Rectal smooth muscle tissue (tissue), 1 donor: ENCODE measurements around the gene SLC27A2.
"Not testable (repeated sequence)": the region's sequence is repeated elsewhere in the genome, so short reads cannot be mapped to it uniquely, and the experiment has no call there.

Source experiments
- H3K27ac ChIP-seq: one replicate; pipeline ENCODE4 v1.7.0; 2013; ENCODE audit warnings: low read depth, low read length, inconsistent platforms
- H3K27me3 ChIP-seq: one replicate; pipeline ENCODE4 v1.7.0; 2013; ENCODE audit warnings: low read length; ENCODE audit not compliant: control insufficient read depth, insufficient read depth
- H3K36me3 ChIP-seq: one replicate; pipeline ENCODE4 v1.7.0; 2013; ENCODE audit warnings: low read length; ENCODE audit not compliant: control insufficient read depth, insufficient read depth
- H3K4me1 ChIP-seq: one replicate; pipeline ENCODE4 v1.7.0; 2013; ENCODE audit warnings: low read length; ENCODE audit not compliant: control insufficient read depth, insufficient read depth
- H3K4me3 ChIP-seq: one replicate; pipeline ENCODE4 v1.7.0; 2013; ENCODE audit warnings: low read length
- H3K9ac ChIP-seq: one replicate; pipeline ENCODE4 v1.7.0; 2013; ENCODE audit warnings: low read length

The SLC27A2 gene

GRCh38 chr15:50167110-50167509 lies 14.9 kb upstream of the SLC27A2 start:
- no peak overlapping the region for H3K27ac ChIP-seq
- no peak overlapping the region for H3K9ac ChIP-seq
- no peak overlapping the region for H3K4me3 ChIP-seq
- no peaks in the 10 kb centered on the region for H3K36me3 ChIP-seq
- no peaks in the 10 kb centered on the region for H3K27me3 ChIP-seq
- H3K4me1 ChIP-seq, result no peaks in the 10 kb centered on the region

GRCh38 chr15:50168379-50168778 lies 13.6 kb upstream of the SLC27A2 start:
- H3K36me3 ChIP-seq, result no peaks in the 10 kb centered on the region
- no peaks in the 10 kb centered on the region for H3K27me3 ChIP-seq
- no peaks in the 10 kb centered on the region for H3K4me1 ChIP-seq
- no peak overlapping the region for H3K27ac ChIP-seq
- no peak overlapping the region for H3K9ac ChIP-seq
- H3K4me3 ChIP-seq, result no peak overlapping the region

DNA sequence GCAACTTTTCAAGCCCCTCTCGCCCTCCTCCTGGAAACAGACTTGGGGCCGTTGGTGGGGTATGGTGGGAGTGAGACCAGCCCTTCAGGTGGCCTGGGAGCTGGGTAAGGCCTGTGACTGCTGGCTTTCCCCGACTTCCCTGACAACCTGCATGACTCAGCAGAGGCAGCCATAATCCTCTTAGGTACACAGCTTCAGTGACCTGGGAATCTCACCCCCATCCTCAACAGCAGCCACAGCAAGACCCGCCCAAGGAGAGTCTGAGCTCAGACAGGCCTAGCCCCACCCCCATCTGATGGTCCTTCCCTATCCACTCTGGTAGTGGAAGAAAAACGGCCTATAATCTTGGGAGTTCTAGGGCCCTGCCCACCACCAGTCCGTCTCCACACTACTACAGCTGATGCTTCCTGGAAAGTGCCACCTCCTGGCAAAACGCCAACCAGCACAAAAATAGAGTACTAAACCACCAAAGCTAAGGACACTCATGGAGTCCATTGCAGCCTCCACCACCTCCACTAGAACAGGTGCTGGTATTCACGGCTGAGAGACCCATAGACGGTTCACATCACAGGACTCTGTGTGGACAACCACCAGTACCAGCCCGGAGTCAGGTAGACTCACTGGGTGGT lies 13.1 kb upstream of the SLC27A2 start:
- no peak overlapping the region for H3K9ac ChIP-seq
- no peak overlapping the region for H3K4me3 ChIP-seq
- H3K4me1 ChIP-seq, result no peaks in the 10 kb centered on the region
- H3K36me3 ChIP-seq, result no peaks in the 10 kb centered on the region
- H3K27ac ChIP-seq, result no peak overlapping the region
- no peaks in the 10 kb centered on the region for H3K27me3 ChIP-seq

DNA sequence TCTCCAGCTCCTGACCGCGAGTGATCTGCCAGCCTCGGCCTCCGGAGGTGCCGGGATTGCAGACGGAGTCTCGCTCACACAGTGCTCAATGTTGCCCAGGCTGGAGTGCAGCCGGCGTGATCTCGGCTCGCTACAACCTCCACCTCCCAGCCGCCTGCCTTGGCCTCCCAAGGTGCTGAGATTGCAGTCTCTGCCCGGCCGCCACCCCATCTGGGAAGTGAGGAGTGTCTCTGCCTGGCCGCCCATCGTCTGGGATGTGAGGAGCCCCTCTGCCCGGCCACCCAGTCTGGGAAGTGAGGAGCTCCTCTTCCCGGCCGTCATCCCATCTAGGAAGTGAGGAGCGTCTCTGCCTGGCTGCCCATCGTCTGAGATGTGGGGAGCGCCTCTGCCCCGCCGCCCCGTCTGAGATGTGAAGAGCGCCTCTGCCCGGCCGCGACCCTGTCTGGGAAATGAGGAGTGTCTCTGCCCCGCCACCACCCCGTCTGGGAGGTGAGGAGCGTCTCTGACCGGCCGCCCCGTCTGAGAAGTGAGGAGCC lies 9.6 kb upstream of the SLC27A2 start:
- H3K27me3 ChIP-seq, H3K27ac ChIP-seq, H3K9ac ChIP-seq, H3K4me1 ChIP-seq, H3K4me3 ChIP-seq, H3K36me3 ChIP-seq: not testable (repeated sequence)

GRCh38 chr15:50176869-50177268 lies 5.1 kb upstream of the SLC27A2 start:
- H3K4me1 ChIP-seq, result no peaks in the 10 kb centered on the region
- H3K27me3 ChIP-seq, result peaks cover under 1% of the 10 kb centered on the region
- H3K36me3 ChIP-seq, result no peaks in the 10 kb centered on the region
- no peak overlapping the region for H3K9ac ChIP-seq
- no peak overlapping the region for H3K4me3 ChIP-seq
- no peak overlapping the region for H3K27ac ChIP-seq

GRCh38 chr15:50180091-50180490 lies 1.9 kb upstream of the SLC27A2 start:
- Histone ChIP-seq H3K27me3 (peaks cover 7% of the 10 kb centered on the region), H3K4me1 (no peaks in the 10 kb centered on the region), H3K27ac (no peak overlapping the region), H3K9ac (no peak overlapping the region), H3K36me3 (no peaks in the 10 kb centered on the region), H3K4me3 (no peak overlapping the region)

DNA sequence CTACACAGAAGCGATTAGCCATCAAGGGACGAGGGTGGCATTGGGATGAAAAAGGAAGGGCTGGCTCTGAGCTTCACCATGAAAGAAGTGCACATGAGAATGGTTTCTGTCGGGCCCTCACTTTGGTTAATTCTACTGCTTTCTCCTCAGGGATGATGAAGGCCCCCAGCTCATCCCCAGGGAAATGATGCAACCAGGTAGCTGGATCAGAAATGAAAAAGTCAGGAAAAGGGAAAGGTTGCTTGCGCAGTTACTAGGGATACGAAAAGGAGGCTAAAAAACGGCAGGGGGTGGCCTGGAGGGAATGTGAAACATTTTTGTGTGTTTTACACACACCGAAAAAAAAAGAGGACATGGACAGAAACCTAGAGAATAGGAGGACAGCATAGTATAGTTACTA lies 1.4 kb upstream of the SLC27A2 start:
- Histone ChIP-seq H3K27me3 (peaks cover 7% of the 10 kb centered on the region), H3K27ac (no peak overlapping the region), H3K9ac (no peak overlapping the region), H3K4me3 (no peak overlapping the region), H3K4me1 (no peaks in the 10 kb centered on the region), H3K36me3 (no peaks in the 10 kb centered on the region)

DNA sequence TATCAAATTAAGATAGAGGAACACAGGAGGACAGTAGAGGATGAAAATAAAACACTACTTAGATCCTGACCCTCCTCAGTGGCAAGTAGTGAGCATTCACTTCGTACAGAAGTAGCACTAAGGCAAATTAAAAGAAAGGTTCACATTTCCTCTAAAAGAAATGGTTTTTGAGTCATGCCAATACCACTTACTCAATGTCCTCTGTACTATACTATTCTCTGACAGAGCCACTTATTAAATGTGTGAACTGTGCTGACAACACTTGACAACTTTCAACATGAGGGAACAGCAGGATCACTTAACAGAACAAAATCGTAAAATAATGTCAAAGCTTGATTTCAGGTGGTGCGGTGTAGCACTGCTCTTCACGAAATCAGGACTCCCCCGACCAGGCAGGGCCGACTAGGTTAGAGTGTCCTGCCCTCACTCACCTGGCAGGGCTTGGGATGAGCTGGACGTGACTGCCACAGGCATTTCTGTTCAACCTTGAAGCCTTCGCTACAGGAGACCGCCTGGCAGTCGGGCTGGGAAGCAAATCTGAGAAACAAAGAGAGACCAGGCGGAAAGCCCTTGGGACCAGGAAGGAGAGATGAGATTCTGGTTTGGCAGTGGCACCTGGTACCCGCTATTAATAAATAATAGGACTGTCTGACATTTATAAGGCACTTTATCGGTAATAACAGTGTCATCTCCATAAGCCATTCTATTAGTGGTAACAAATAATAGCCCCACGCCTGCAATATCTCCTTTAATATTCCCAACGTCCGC lies 611 bp upstream of the SLC27A2 start:
- H3K4me3 ChIP-seq, result peak overlapping the region; percentile 79

GRCh38 chr15:50182219-50183013 lies 420 bp downstream of the SLC27A2 start:
- Histone ChIP-seq H3K9ac (no peak overlapping the region), H3K4me3 (peak overlapping the region; percentile 79), H3K4me1 (no peaks in the 10 kb centered on the region), H3K27ac (no peak overlapping the region), H3K27me3 (peaks cover 7% of the 10 kb centered on the region), H3K36me3 (no peaks in the 10 kb centered on the region)

More for the DNA sequence above, 611 bp upstream of the SLC27A2 start:
- Histone ChIP-seq H3K27me3 (peaks cover 7% of the 10 kb centered on the region), H3K9ac (no peak overlapping the region), H3K36me3 (no peaks in the 10 kb centered on the region), H3K27ac (no peak overlapping the region), H3K4me1 (no peaks in the 10 kb centered on the region)

DNA sequence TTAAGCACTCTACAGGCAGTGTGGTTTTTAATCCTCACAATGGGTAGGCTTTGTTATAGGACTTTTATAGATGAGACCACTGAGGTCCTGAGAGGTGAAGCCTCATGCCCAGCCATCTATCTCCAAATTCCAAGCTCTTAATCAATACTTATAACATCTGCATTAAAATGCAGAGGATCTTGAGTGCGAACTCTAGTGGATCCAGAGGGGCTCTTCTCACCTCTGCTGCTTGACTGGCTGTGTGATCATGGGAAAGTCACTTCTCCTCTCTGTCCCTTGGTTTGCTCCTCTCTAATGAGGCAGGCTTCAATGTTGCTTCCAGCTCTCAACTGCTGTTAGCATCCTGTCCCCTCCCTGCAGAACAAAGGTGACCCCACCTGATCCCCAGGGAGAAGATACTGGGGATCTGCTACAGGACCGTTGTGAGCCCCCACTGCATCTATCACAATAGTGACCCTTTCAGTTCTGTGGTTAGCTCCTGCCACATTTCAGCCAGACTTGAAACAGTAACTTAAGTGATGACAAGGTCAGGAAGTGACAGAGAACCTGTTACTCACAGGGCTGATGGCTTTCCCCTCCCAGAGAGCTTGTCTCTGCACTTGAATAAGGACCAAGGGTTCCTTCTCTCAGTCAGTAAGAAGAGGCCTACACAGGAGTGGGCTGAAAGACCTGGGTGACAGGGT lies 1.3 kb downstream of the SLC27A2 start:
- Histone ChIP-seq H3K4me1 (no peaks in the 10 kb centered on the region), H3K27ac (no peak overlapping the region), H3K36me3 (no peaks in the 10 kb centered on the region), H3K4me3 (peak overlapping the region; percentile 79), H3K9ac (no peak overlapping the region), H3K27me3 (peaks cover 7% of the 10 kb centered on the region)

- Histone ChIP-seq H3K36me3 (no peaks in the 10 kb centered on the region), H3K27ac (no peak overlapping the region)
Observed at GRCh38 chr15:50184863-50185504, 3.0 kb downstream of the SLC27A2 start.

More at GRCh38 chr15:50184863-50185504, 3.0 kb downstream of the SLC27A2 start:
- H3K27me3 ChIP-seq, result peaks cover 7% of the 10 kb centered on the region
- no peak overlapping the region for H3K4me3 ChIP-seq
- H3K4me1 ChIP-seq, result no peaks in the 10 kb centered on the region
- H3K9ac ChIP-seq, result no peak overlapping the region
